Glomerular visceral epithelial cell (primary cell): ENCODE data around the gene GPR162.
"Not testable (repeated sequence)": the region's sequence is repeated elsewhere in the genome, so short reads cannot be mapped to it uniquely, and the experiment has no call there.

Source experiments
- DNase-seq: peaks from one replicate; pipeline ENCODE4 v3.0.0-alpha.2; 2016; ENCODE audit errors: extremely low spot score

Gene GPR162

GRCh38 chr12:6855322-6855721 lies 33.7 kb downstream of the GPR162 start:
- DNase-seq: no peak

GRCh38 chr12:6858799-6859198 lies 37.2 kb downstream of the GPR162 start:
- DNase-seq: no peak

- DNase-seq: no peak
Measured at GRCh38 chr12:6860116-6860515, 38.5 kb downstream of the GPR162 start.

- no peak for DNase-seq
Measured at GRCh38 chr12:6860942-6861341, 39.3 kb downstream of the GPR162 start.

GRCh38 chr12:6861391-6861790 lies 39.8 kb downstream of the GPR162 start:
- DNase-seq: no peak

- no peak for DNase-seq
Measured at GRCh38 chr12:6863033-6863432, 41.4 kb downstream of the GPR162 start.

GRCh38 chr12:6863586-6864321 lies 42.1 kb downstream of the GPR162 start:
- no peak for DNase-seq

GRCh38 chr12:6865307-6865706 lies 43.7 kb downstream of the GPR162 start:
- not testable (repeated sequence) for DNase-seq

- no peak for DNase-seq
Measured at GRCh38 chr12:6866163-6866919, 44.7 kb downstream of the GPR162 start.

- no peak for DNase-seq
Measured at GRCh38 chr12:6866920-6867412, 45.3 kb downstream of the GPR162 start.

GRCh38 chr12:6867413-6868210 lies 46.0 kb downstream of the GPR162 start, which contains the start of gene TPI1:
Gene TPI1, plus strand, starts transcription at chr12:6867531. Its CDS starts 36 bp downstream, at chr12:6867567.
- DNase-seq: peak; percentile 88

- no peak for DNase-seq
Measured at GRCh38 chr12:6868211-6869048, 46.8 kb downstream of the GPR162 start.

GRCh38 chr12:6869049-6870021 lies 47.7 kb downstream of the GPR162 start:
- DNase-seq: peak; percentile 81

GRCh38 chr12:6870304-6870703 lies 48.7 kb downstream of the GPR162 start:
- DNase-seq: not testable (repeated sequence)

- peak; percentile 71 for DNase-seq
Measured at GRCh38 chr12:6871052-6871957, 49.7 kb downstream of the GPR162 start.

- peak; percentile 83 for DNase-seq
Measured at GRCh38 chr12:6872073-6873048, 50.7 kb downstream of the GPR162 start.
